Measurements from ENCODE around the gene ARHGAP30.
A peak's percentile ranks its signal among the peaks of the same experiment; 100 is the strongest.
"Not testable (repeated sequence)": the region's sequence is repeated elsewhere in the genome, so short reads cannot be mapped to it uniquely, and the experiment has no call there.

ARHGAP30 gene

GRCh38 chr1:161068306-161069234, 1.1 kb downstream of the ARHGAP30 start:
- peak; percentile 88 for DNase-seq (ENCODE audit: low spot score)

GRCh38 chr1:161066694-161067093, 3.0 kb downstream of the ARHGAP30 start:
- DNase-seq (ENCODE audit: low spot score), result peak; percentile 45

- not testable (repeated sequence) for DNase-seq (ENCODE audit: low spot score)
These were observed 4.0 kb downstream of the ARHGAP30 start for GRCh38 chr1:161065681-161066080.

- DNase-seq (ENCODE audit: low spot score), result not testable (repeated sequence)
These were observed 5.8 kb downstream of the ARHGAP30 start for GRCh38 chr1:161063936-161064335.

- DNase-seq (ENCODE audit: low spot score), result no peak
These were observed 8.3 kb downstream of the ARHGAP30 start for GRCh38 chr1:161061419-161061818.

- no peak for DNase-seq (ENCODE audit: low spot score)
These were observed 10.4 kb downstream of the ARHGAP30 start for GRCh38 chr1:161059293-161059692.

GRCh38 chr1:161054805-161055204, 14.9 kb downstream of the ARHGAP30 start:
- DNase-seq (ENCODE audit: low spot score), result no peak

GRCh38 chr1:161054232-161054631, 15.5 kb downstream of the ARHGAP30 start:
- no peak for DNase-seq (ENCODE audit: low spot score)

GRCh38 chr1:161052899-161053298, 16.8 kb downstream of the ARHGAP30 start:
- no peak for DNase-seq (ENCODE audit: low spot score)

- DNase-seq (ENCODE audit: low spot score), result no peak
These were observed 18.5 kb downstream of the ARHGAP30 start for GRCh38 chr1:161051219-161051618.

GRCh38 chr1:161048949-161049722, 20.6 kb downstream of the ARHGAP30 start:
- DNase-seq (ENCODE audit: low spot score), result no peak

- no peak for DNase-seq (ENCODE audit: low spot score)
These were observed 22.0 kb downstream of the ARHGAP30 start for GRCh38 chr1:161047436-161048420.

GRCh38 chr1:161046605-161047228, 23.0 kb downstream of the ARHGAP30 start:
- DNase-seq (ENCODE audit: low spot score), result no peak

- DNase-seq (ENCODE audit: low spot score), result peak; percentile 94
These were observed 23.7 kb downstream of the ARHGAP30 start, which contains the start of gene USF1 for GRCh38 chr1:161045736-161046604. Gene USF1, minus strand, starts transcription at chr1:161045977. Its CDS starts 2,702 bp downstream, at chr1:161043275.

- peak; percentile 70 for DNase-seq (ENCODE audit: low spot score)
These were observed 24.6 kb downstream of the ARHGAP30 start for GRCh38 chr1:161044908-161045735.

- no peak for DNase-seq (ENCODE audit: low spot score)
These were observed 25.2 kb downstream of the ARHGAP30 start for GRCh38 chr1:161044535-161044907.

GRCh38 chr1:161039546-161039945, 30.1 kb downstream of the ARHGAP30 start:
- DNase-seq (ENCODE audit: low spot score), result no peak

- no peak for DNase-seq (ENCODE audit: low spot score)
These were observed 30.5 kb downstream of the ARHGAP30 start for GRCh38 chr1:161039154-161039545.

- DNase-seq (ENCODE audit: low spot score), result peak; percentile 82
These were observed 31.1 kb downstream of the ARHGAP30 start, which contains the start of gene TSTD1 for GRCh38 chr1:161038523-161039153. Gene TSTD1, minus strand, starts transcription at chr1:161038964. Its CDS starts 75 bp downstream, at chr1:161038889.

Data from activated CD4-positive, alpha-beta T cell treated with anti-CD3 and anti-CD28 coated beads, Interleukin-2, Interleukin-4, amounts not matched to agents 100 ng/mL and 50 ng/mL, durations not matched to agents 16 hours and 8 hours (primary cell).